Measurements from ENCODE around the gene SRPX2. TPM values are rescaled to one million over a fixed set of nuclear protein-coding genes. Genes with fewer than 3 reads are reported as not detected.

Gene SRPX2
- total and polyA plus RNA-seq, 2 of the 13 experiments (the other 11 are each of a cell fraction or from before 2014, with no cell fraction given), result 1.5 to 6.7 TPM

- no peak for ATAC-seq
- Histone ChIP-seq H3K79me2 (ENCODE audit: insufficient read depth, low read length) (no peaks in the 10 kb centered on the region), H3K4me2 (ENCODE audit: low read depth, low read length) (no peak overlapping the region), H4K20me1 (ENCODE audit: insufficient read depth, low read length) (no peaks in the 10 kb centered on the region), H3K9ac (ENCODE audit: insufficient read depth, low read depth, low read length) (no peak overlapping the region), H3K27ac (ENCODE audit: extremely low read length, insufficient read depth, low read length) (no peak overlapping the region), H3K27me3 (ENCODE audit: control insufficient read depth in 1 of 2, insufficient read depth in 2 of 2, low read length in 2 of 2) (no peaks in the 10 kb centered on the region), H3K9me3 (ENCODE audit: low read length) (no peaks in the 10 kb centered on the region), H3K4me1 (ENCODE audit: insufficient read depth, low read length) (peaks cover 10% of the 10 kb centered on the region), H3K4me3 (replicated peaks in 1 of 3; ENCODE audit: insufficient read depth in 1 of 3, low read depth in 2 of 3, low read length in 3 of 3) (no peak overlapping the region), H2AFZ (ENCODE audit: low read length) (no peak overlapping the region), H3K36me3 (replicated peaks in 1 of 2; ENCODE audit: control insufficient read depth in 1 of 2, insufficient read depth in 2 of 2, low read length in 2 of 2) (no peaks in the 10 kb centered on the region)
- 47% methylated on average over 5 of the region's 5 CpGs for WGBS (ENCODE audit: low lambda C conversion rate)
- POLR2A ChIA-PET, result no interaction called here
- DNase-seq (ENCODE audit: low spot score), result no peak
- in situ Hi-C loops (cut with HindIII; ENCODE audit: extremely low pct_ligation_motif_present, low pct_unique_long_range_greater_than_20kb), result no loop called here
- no peak for FAIRE-seq
- no TSS peak for BruUV-seq (replicated peaks)
- intact Hi-C loops (cut with micrococcal nuclease; ENCODE audit: unreplicated experiment), result no loop called here
- CTCF ChIA-PET (ENCODE audit: low intra/inter-chr PET ratio, low total read pairs), result no interaction called here
- TF ChIP-seq FIP1L1 (IDR thresholded peaks at IDR 0.05; ENCODE audit: borderline replicate concordance, insufficient read depth, low read depth, low read length), result no peak
- no peak for TF ChIP-seq NPAS2 (CRISPR knock-in tag; IDR thresholded peaks at IDR 0.05; ENCODE audit: borderline replicate concordance)
- no peak for TF ChIP-seq SIX1 (CRISPR knock-in tag; IDR thresholded peaks at IDR 0.05; ENCODE audit: borderline replicate concordance)
- TF ChIP-seq ZNF225 (CRISPR knock-in tag; IDR thresholded peaks at IDR 0.05), result no peak
- no peak for TF ChIP-seq ZNF367 (CRISPR knock-in tag; IDR thresholded peaks at IDR 0.05; ENCODE audit: borderline replicate concordance)
- no peak for TF ChIP-seq ZMAT3 (CRISPR knock-in tag; conservative IDR thresholded peaks at IDR 0.05)
- no peak for TF ChIP-seq HIVEP1 (CRISPR knock-in tag; IDR thresholded peaks at IDR 0.05)
- TF ChIP-seq ZNF24 (IDR thresholded peaks at IDR 0.05), result no peak
- no peak for TF ChIP-seq TRIM24 (CRISPR knock-in tag; IDR thresholded peaks at IDR 0.05)
- no peak for TF ChIP-seq SP1 (IDR thresholded peaks at IDR 0.05)
- TF ChIP-seq SP1 (CRISPR knock-in tag; IDR thresholded peaks at IDR 0.05), result no peak
- TF ChIP-seq ZBTB4 (CRISPR knock-in tag; IDR thresholded peaks at IDR 0.05; ENCODE audit: borderline replicate concordance), result no peak
- TF ChIP-seq ZNF282 (IDR thresholded peaks at IDR 0.05; ENCODE audit: partially characterized antibody), result no peak
- no peak for TF ChIP-seq ZNF775 (CRISPR knock-in tag; IDR thresholded peaks at IDR 0.05; ENCODE audit: borderline replicate concordance)
- TF ChIP-seq ZNF326 (CRISPR knock-in tag; IDR thresholded peaks at IDR 0.05; ENCODE audit: borderline replicate concordance), result no peak
- TF ChIP-seq ZNF234 (CRISPR knock-in tag; conservative IDR thresholded peaks at IDR 0.05), result no peak
- TF ChIP-seq JARID2 (CRISPR knock-in tag; IDR thresholded peaks at IDR 0.05; ENCODE audit: insufficient replicate concordance), result no peak
- no peak for TF ChIP-seq ZNF841 (CRISPR knock-in tag; IDR thresholded peaks at IDR 0.05; ENCODE audit: borderline replicate concordance)
These were observed 33.7 kb downstream of the SRPX2 start for GRCh38 chrX:100677611-100678181.
